Liver (tissue), 9 donors: ENCODE results near the gene TUT7. TPM values are rescaled to one million over a fixed set of nuclear protein-coding genes. Genes with fewer than 3 reads are reported as not detected.

Experiments
- DNase-seq: peaks from one replicate; pipeline ENCODE4 v3.0.0-alpha.2; 2017; ENCODE audit warnings: low spot score
- H3K27ac ChIP-seq, 2 donors: one replicate each; pipeline ENCODE4 v1.7.0; 2013; ENCODE audit warnings: inconsistent platforms in 2 of 2, low read length in 2 of 2, control low read depth in 1 of 2, low read depth in 1 of 2, mild to moderate bottlenecking in 1 of 2
- H3K27me3 ChIP-seq, 4 donors: one replicate each; pipeline versions ENCODE4 v1.6.1 to v1.7.0; 2013; ENCODE audit warnings: low read length in 3 of 4, inconsistent platforms in 1 of 4, mild to moderate bottlenecking in 1 of 4, moderate library complexity in 1 of 4; ENCODE audit not compliant: control insufficient read depth in 4 of 4, insufficient read depth in 4 of 4
- H3K36me3 ChIP-seq, 4 donors: one replicate each; pipeline versions ENCODE4 v1.6.1 to v1.7.0; 2013; ENCODE audit warnings: low read length in 3 of 4, mild to moderate bottlenecking in 3 of 4, low read depth in 1 of 4, moderate library complexity in 1 of 4; ENCODE audit not compliant: control insufficient read depth in 4 of 4, insufficient read depth in 3 of 4
- H3K4me1 ChIP-seq, 4 donors: one replicate each; pipeline versions ENCODE4 v1.6.1 to v1.7.0; 2013; ENCODE audit warnings: low read length in 3 of 4, mild to moderate bottlenecking in 3 of 4, moderate library complexity in 1 of 4; ENCODE audit not compliant: control insufficient read depth in 4 of 4, insufficient read depth in 4 of 4
- H3K4me3 ChIP-seq, 3 donors: one replicate each; pipeline versions ENCODE4 v1.6.1 to v1.7.0; 2013; ENCODE audit warnings: low read length in 3 of 3, control low read depth in 1 of 3, low read depth in 1 of 3, mild to moderate bottlenecking in 1 of 3
- H3K9ac ChIP-seq, 2 donors: one replicate each; pipeline ENCODE4 v1.7.0; 2013; ENCODE audit warnings: low read length in 2 of 2, mild to moderate bottlenecking in 2 of 2, moderate library complexity in 2 of 2, control low read depth in 1 of 2, low read depth in 1 of 2
- H3K9me3 ChIP-seq, 4 donors: one replicate each; pipeline versions ENCODE4 v1.6.1 to v1.7.0; 2013; ENCODE audit warnings: low read length in 3 of 4; ENCODE audit not compliant: control insufficient read depth in 4 of 4
- EGR1 ChIP-seq, 2 donors: IDR thresholded peaks; 2 replicates each; pipeline ENCODE4 v1.6.1; 2016 to 2018; ENCODE audit warnings: antibody characterized with exemption in 2 of 2, low read depth in 2 of 2
- FOXA1 ChIP-seq: IDR thresholded peaks from 2 replicates; pipeline ENCODE4 v1.6.1; 2016; ENCODE audit warnings: antibody characterized with exemption
- FOXA2 ChIP-seq: IDR thresholded peaks from 2 replicates; pipeline ENCODE4 v1.6.1; 2016; ENCODE audit warnings: antibody characterized with exemption
- GABPA ChIP-seq, 2 donors: IDR thresholded peaks in 1 of 2; conservative IDR thresholded peaks in 1 of 2; 2 replicates each; pipeline ENCODE4 v1.6.1; 2016; ENCODE audit warnings: antibody characterized with exemption in 2 of 2, mild to moderate bottlenecking in 1 of 2, moderate library complexity in 1 of 2
- HNF4A ChIP-seq, 2 donors: conservative IDR thresholded peaks; 2 replicates each; pipeline ENCODE4 v1.6.1; 2016; ENCODE audit warnings: antibody characterized with exemption in 2 of 2, mild to moderate bottlenecking in 2 of 2
- HNF4G ChIP-seq: IDR thresholded peaks from 2 replicates; pipeline ENCODE4 v1.6.1; 2016; ENCODE audit warnings: antibody characterized with exemption
- JUND ChIP-seq, 2 donors: IDR thresholded peaks; 2 replicates each; pipeline ENCODE4 v1.6.1; 2016; ENCODE audit warnings: antibody characterized with exemption in 2 of 2
- NR2F2 ChIP-seq: IDR thresholded peaks from 2 replicates; pipeline ENCODE4 v1.6.1; 2016; ENCODE audit warnings: antibody characterized with exemption
- RAD21 ChIP-seq, 2 donors: IDR thresholded peaks; 2 replicates each; pipeline ENCODE4 v1.6.1; 2016; ENCODE audit warnings: antibody characterized with exemption in 2 of 2, mild to moderate bottlenecking in 2 of 2
- RXRA ChIP-seq, 2 donors: IDR thresholded peaks; 2 replicates each; pipeline ENCODE4 v1.6.1; 2017 to 2018; ENCODE audit warnings: antibody characterized with exemption in 2 of 2, mild to moderate bottlenecking in 1 of 2
- SP1 ChIP-seq: IDR thresholded peaks from 2 replicates; pipeline ENCODE4 v1.6.1; 2018; ENCODE audit warnings: antibody characterized with exemption, mild to moderate bottlenecking
- TAF1 ChIP-seq: conservative IDR thresholded peaks from 2 replicates; pipeline ENCODE4 v1.6.1; 2016; ENCODE audit warnings: antibody characterized with exemption, mild to moderate bottlenecking
- YY1 ChIP-seq: IDR thresholded peaks from 2 replicates; pipeline ENCODE4 v1.6.1; 2016; ENCODE audit warnings: antibody characterized with exemption, mild to moderate bottlenecking
- WGBS: extraction: QIAGEN DNeasy Blood & Tissue Kit; methylation state at CpG from one replicate; pipeline ENCODE4 v1.1.7; 2013; 5-methylcytosine and 5-hydroxymethylcytosine counted together
- polyA plus RNA-seq, 2 donors: library from polyadenylated mRNA; stranded (reverse) in 1 of 2; unstranded in 1 of 2; fragments of 200-250 nt in 1 of 2; fragments of >200 nt in 1 of 2; fragmentation: Nextera tagmentation in 1 of 2; extraction: Ambion mirVana in 1 of 2; gene quantifications; one replicate each; pipeline versions ENCODE4 v1.2.1 to v1.2.3, GENCODE V29; 2013 to 2015
- total RNA-seq, 2 donors: library from RNA; depleted of rRNA; stranded (reverse); fragments of >200 nt; gene quantifications; one replicate each; pipeline ENCODE4 v1.2.3, GENCODE V29; 2014
- TF ChIP-seq, protein P1 (sequence below): fragments of 150-350 bp; IDR thresholded peaks from 2 replicates; pipeline ENCODE4 v1.5.1; 2017; ENCODE audit warnings: improper control_type of control experiment, low read depth, low read length; ENCODE audit not compliant: missing input control
- TF ChIP-seq, protein P2 (sequence below): IDR thresholded peaks from 2 replicates; pipeline ENCODE4 v1.6.1; 2016; ENCODE audit warnings: antibody characterized with exemption, mild to moderate bottlenecking
- TF ChIP-seq, protein P3 (sequence below): IDR thresholded peaks from 2 replicates; pipeline ENCODE4 v1.6.1; 2016; ENCODE audit warnings: antibody characterized with exemption
- TF ChIP-seq, protein P4 (sequence below): IDR thresholded peaks from 2 replicates; pipeline ENCODE4 v1.6.1; 2016; ENCODE audit warnings: antibody characterized with exemption
- donor health status: healthy.
- donor health status: healthy.
- donor health status: healthy.
- donor health status: healthy.
- donor health status: healthy.

Gene TUT7
- total and polyA plus RNA-seq, 4 donors, result 10.7 to 34.6 (median 15.9) TPM

DNA sequence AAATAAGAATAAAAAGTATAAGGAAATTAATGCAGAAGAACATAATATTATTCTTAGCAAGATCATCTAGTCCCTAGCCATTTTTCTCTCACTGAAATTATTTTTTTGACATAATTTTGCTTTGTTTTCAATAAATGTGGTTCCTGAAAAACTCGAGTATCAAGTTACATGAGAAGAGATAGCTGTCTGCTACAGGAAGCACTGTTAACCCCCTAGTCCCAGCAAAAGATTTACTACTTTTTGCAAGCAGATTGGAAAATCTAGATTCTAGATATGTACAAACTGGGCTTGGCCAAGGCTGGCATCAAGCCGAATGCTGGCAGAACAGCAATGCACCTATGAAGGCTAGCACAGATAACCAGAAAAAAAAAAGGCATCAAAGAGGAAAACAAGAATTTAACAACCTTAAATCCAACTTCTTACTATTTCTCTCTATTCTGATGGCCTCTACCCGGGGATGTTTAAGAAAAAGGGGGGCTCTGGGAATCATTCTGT lies 49.9 kb downstream of the TUT7 start:
- Histone ChIP-seq H3K36me3 (peaks cover 13 to 91% (median 87%) of the 10 kb centered on the region in 4 donors), H3K27ac (no peak overlapping the region), H3K4me1 (no peaks in the 10 kb centered on the region), H3K9ac (no peak overlapping the region), H3K4me3 (no peak overlapping the region), H3K27me3 (no peaks in the 10 kb centered on the region), H3K9me3 (no peaks in the 10 kb centered on the region)
- no peak for TF ChIP-seq HNF4A (conservative IDR thresholded peaks at IDR 0.05)
- TF ChIP-seq RXRA (IDR thresholded peaks at IDR 0.05), result no peak
- TF ChIP-seq YY1, result no peak
- no peak for TF ChIP-seq JUND (IDR thresholded peaks at IDR 0.05)
- TF ChIP-seq HNF4G, result no peak
- no peak for TF ChIP-seq SP1
- TF ChIP-seq, protein P1, sequence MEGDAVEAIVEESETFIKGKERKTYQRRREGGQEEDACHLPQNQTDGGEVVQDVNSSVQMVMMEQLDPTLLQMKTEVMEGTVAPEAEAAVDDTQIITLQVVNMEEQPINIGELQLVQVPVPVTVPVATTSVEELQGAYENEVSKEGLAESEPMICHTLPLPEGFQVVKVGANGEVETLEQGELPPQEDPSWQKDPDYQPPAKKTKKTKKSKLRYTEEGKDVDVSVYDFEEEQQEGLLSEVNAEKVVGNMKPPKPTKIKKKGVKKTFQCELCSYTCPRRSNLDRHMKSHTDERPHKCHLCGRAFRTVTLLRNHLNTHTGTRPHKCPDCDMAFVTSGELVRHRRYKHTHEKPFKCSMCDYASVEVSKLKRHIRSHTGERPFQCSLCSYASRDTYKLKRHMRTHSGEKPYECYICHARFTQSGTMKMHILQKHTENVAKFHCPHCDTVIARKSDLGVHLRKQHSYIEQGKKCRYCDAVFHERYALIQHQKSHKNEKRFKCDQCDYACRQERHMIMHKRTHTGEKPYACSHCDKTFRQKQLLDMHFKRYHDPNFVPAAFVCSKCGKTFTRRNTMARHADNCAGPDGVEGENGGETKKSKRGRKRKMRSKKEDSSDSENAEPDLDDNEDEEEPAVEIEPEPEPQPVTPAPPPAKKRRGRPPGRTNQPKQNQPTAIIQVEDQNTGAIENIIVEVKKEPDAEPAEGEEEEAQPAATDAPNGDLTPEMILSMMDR, result no peak
- no peak for TF ChIP-seq RAD21 (IDR thresholded peaks at IDR 0.05)
- TF ChIP-seq FOXA1, result no peak
- TF ChIP-seq EGR1 (IDR thresholded peaks at IDR 0.05; ENCODE audit: low read depth in 2 of 2), result no peak
- TF ChIP-seq GABPA (IDR thresholded peaks at IDR 0.05 in 1 of 2, conservative IDR thresholded peaks at IDR 0.05 in 1 of 2), result no peak
- WGBS, result 59% methylated on average over 3 of the region's 3 CpGs
- DNase-seq, result no peak

DNA sequence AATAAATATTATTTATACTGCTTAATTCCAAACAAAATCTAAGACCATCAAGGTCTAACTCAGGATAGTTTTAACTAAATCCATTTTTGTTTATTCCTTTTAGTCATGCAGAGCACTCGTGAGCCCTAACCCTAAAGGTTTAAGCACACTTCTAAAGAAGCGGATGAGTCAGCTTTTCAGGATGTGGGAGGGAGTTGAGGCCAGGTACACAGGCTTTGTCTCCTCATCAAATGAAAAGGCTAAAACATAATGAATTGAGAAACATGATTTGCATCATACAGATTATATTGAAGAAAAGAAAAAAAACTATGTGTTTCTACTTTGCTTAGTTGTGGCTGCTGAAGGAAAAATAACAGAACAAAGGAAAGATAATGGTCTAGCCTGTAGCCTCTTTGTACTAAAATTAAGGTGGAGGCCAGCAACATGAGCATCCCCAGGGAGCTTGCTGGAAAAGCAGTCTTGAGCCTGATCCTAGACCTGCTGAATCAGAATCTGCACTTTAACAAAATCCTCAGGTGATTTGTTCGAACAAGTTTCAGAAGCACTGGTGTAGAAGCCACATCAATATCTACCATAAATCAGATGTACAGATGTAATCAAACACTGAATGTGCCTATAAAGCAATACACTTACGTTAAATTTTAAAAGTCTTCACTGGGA lies 50.8 kb downstream of the TUT7 start:
- 87% methylated on average over 4 of the region's 4 CpGs for WGBS
- H3K27ac ChIP-seq, result no peak overlapping the region
- no peaks in the 10 kb centered on the region for H3K27me3 ChIP-seq
- TF ChIP-seq SP1, result no peak
- no peak for TF ChIP-seq GABPA (IDR thresholded peaks at IDR 0.05 in 1 of 2, conservative IDR thresholded peaks at IDR 0.05 in 1 of 2)
- TF ChIP-seq YY1, result no peak
- TF ChIP-seq NR2F2, result no peak
- TF ChIP-seq, protein P2, sequence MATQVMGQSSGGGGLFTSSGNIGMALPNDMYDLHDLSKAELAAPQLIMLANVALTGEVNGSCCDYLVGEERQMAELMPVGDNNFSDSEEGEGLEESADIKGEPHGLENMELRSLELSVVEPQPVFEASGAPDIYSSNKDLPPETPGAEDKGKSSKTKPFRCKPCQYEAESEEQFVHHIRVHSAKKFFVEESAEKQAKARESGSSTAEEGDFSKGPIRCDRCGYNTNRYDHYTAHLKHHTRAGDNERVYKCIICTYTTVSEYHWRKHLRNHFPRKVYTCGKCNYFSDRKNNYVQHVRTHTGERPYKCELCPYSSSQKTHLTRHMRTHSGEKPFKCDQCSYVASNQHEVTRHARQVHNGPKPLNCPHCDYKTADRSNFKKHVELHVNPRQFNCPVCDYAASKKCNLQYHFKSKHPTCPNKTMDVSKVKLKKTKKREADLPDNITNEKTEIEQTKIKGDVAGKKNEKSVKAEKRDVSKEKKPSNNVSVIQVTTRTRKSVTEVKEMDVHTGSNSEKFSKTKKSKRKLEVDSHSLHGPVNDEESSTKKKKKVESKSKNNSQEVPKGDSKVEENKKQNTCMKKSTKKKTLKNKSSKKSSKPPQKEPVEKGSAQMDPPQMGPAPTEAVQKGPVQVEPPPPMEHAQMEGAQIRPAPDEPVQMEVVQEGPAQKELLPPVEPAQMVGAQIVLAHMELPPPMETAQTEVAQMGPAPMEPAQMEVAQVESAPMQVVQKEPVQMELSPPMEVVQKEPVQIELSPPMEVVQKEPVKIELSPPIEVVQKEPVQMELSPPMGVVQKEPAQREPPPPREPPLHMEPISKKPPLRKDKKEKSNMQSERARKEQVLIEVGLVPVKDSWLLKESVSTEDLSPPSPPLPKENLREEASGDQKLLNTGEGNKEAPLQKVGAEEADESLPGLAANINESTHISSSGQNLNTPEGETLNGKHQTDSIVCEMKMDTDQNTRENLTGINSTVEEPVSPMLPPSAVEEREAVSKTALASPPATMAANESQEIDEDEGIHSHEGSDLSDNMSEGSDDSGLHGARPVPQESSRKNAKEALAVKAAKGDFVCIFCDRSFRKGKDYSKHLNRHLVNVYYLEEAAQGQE, result no peak
- TF ChIP-seq, protein P3, sequence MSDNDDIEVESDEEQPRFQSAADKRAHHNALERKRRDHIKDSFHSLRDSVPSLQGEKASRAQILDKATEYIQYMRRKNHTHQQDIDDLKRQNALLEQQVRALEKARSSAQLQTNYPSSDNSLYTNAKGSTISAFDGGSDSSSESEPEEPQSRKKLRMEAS, result no peak
- no peak for TF ChIP-seq HNF4A (conservative IDR thresholded peaks at IDR 0.05)
- no peak for TF ChIP-seq RXRA (IDR thresholded peaks at IDR 0.05)
- TF ChIP-seq RAD21 (IDR thresholded peaks at IDR 0.05), result no peak
- TF ChIP-seq EGR1 (IDR thresholded peaks at IDR 0.05; ENCODE audit: low read depth in 2 of 2), result no peak
- TF ChIP-seq JUND (IDR thresholded peaks at IDR 0.05), result no peak
- no peak for TF ChIP-seq TAF1
- TF ChIP-seq, protein P1, result no peak
- no peak for TF ChIP-seq HNF4G
- TF ChIP-seq FOXA2, result no peak
- TF ChIP-seq, protein P4, sequence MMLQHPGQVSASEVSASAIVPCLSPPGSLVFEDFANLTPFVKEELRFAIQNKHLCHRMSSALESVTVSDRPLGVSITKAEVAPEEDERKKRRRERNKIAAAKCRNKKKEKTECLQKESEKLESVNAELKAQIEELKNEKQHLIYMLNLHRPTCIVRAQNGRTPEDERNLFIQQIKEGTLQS, result no peak
- H3K36me3 ChIP-seq, result peaks cover 19 to 91% (median 88%) of the 10 kb centered on the region in 4 donors
- DNase-seq, result no peak
- no peak overlapping the region for H3K4me3 ChIP-seq
- H3K9me3 ChIP-seq, result no peaks in the 10 kb centered on the region
- no peak overlapping the region for H3K9ac ChIP-seq
- no peaks in the 10 kb centered on the region for H3K4me1 ChIP-seq
